HCT116 (cell line): ENCODE data around the gene COL9A3.

Source experiments
- ATF3 ChIP-seq: IDR thresholded peaks from 2 replicates; pipeline ENCODE4 v1.6.1; 2012
- POLR2A ChIP-seq: IDR thresholded peaks from 2 replicates; pipeline ENCODE4 v1.7.0; 2011; ENCODE audit warnings: borderline replicate concordance; ENCODE audit not compliant: insufficient read depth, insufficient read length; ENCODE audit errors: extremely low read depth
- ZBTB33 ChIP-seq: IDR thresholded peaks from 2 replicates; pipeline ENCODE4 v1.6.1; 2011; ENCODE audit warnings: mild to moderate bottlenecking, low read length, moderate library complexity; ENCODE audit not compliant: insufficient replicate concordance; ENCODE audit errors: extremely low read depth
- ZFX ChIP-seq: fragments of 450-650 bp; IDR thresholded peaks from 2 replicates; pipeline ENCODE4 v1.6.1; 2017
- TF ChIP-seq, protein P1 (sequence below), 3 experiments: fragments of 200-600 bp in 1 of 3; sonication (generic) in 1 of 3; IDR thresholded peaks in 2 of 3; conservative IDR thresholded peaks in 1 of 3; 2 replicates each; pipeline ENCODE4 v1.5.1; 2012 to 2017; ENCODE audit warnings: low read depth in 2 of 3, low read length in 2 of 3, antibody characterized with exemption in 1 of 3, borderline replicate concordance in 1 of 3, control low read depth in 1 of 3, mild to moderate bottlenecking in 1 of 3, mixed read lengths in 1 of 3, mixed run types in 1 of 3, moderate library complexity in 1 of 3; ENCODE audit not compliant: insufficient read depth in 1 of 3

GRCh38 chr20:62822788-62823651 is 6.2 kb downstream of the COL9A3 start:
- TF ChIP-seq, protein P1, sequence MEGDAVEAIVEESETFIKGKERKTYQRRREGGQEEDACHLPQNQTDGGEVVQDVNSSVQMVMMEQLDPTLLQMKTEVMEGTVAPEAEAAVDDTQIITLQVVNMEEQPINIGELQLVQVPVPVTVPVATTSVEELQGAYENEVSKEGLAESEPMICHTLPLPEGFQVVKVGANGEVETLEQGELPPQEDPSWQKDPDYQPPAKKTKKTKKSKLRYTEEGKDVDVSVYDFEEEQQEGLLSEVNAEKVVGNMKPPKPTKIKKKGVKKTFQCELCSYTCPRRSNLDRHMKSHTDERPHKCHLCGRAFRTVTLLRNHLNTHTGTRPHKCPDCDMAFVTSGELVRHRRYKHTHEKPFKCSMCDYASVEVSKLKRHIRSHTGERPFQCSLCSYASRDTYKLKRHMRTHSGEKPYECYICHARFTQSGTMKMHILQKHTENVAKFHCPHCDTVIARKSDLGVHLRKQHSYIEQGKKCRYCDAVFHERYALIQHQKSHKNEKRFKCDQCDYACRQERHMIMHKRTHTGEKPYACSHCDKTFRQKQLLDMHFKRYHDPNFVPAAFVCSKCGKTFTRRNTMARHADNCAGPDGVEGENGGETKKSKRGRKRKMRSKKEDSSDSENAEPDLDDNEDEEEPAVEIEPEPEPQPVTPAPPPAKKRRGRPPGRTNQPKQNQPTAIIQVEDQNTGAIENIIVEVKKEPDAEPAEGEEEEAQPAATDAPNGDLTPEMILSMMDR (IDR thresholded peaks at IDR 0.05 in 2 of 3, conservative IDR thresholded peaks at IDR 0.05 in 1 of 3; ENCODE audit: borderline replicate concordance in 1 of 3, insufficient read depth in 1 of 3, low read depth in 2 of 3, low read length in 2 of 3), result peak in 2 of 3 experiments; percentile 60 to 77; a peak in 4 of 6 replicates
- TF ChIP-seq ZFX, result no peak
- no peak for TF ChIP-seq ATF3
- no peak for TF ChIP-seq ZBTB33
- TF ChIP-seq POLR2A, result no peak
